Sigmoid colon (tissue), 4 donors: ENCODE measurements around the gene R3HCC1L.

ENCODE experiments used
- CTCF ChIP-seq, 4 experiments: fragments of 450-650 bp in 3 of 4; fragments of 200-600 bp in 1 of 4; IDR thresholded peaks; one replicate each; pipeline ENCODE4 v1.5.1; 2016 to 2019; ENCODE audit warnings: antibody characterized with exemption in 4 of 4, mild to moderate bottlenecking in 3 of 4, moderate library complexity in 2 of 4
- POLR2A ChIP-seq, 2 donors: fragments of 450-650 bp; IDR thresholded peaks; one replicate each; pipeline ENCODE4 v1.6.1; 2016; ENCODE audit warnings: antibody characterized with exemption in 2 of 2, mild to moderate bottlenecking in 2 of 2, moderate library complexity in 2 of 2
- POLR2AphosphoS5 ChIP-seq, 4 donors: sonication (generic); formaldehyde crosslinking; IDR thresholded peaks; one replicate each; pipeline ENCODE4 v1.6.1; 2017; ENCODE audit warnings: antibody characterized with exemption in 4 of 4

DNA sequence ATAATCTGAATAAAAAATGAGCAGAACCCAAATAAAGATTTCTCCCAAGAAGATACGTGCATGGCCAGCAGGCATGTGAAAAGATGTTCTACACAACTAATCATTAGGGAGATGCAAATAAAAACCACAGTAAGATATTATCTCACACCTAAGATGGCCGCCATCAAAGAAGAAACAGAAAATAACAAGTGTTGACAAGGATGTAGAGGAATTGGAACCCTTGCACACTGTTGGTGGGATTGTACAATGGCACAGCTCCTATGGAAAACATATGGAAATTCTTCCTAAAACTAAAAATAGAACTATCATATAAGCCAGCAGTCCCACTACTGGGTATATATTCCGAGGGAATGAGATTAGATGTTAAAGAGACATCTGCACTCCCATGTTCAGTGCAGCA, 60.2 kb downstream of the R3HCC1L start:
- TF ChIP-seq POLR2AphosphoS5 (IDR thresholded peaks at IDR 0.05) (no peak), CTCF (IDR thresholded peaks at IDR 0.05) (no peak), POLR2A (IDR thresholded peaks at IDR 0.05) (no peak)
